Pons (tissue), 1 donor: Measurements from ENCODE around the gene C19orf12.

Experiments used
- DNase-seq: peaks from one replicate; pipeline ENCODE4 v3.0.0-alpha.2; 2016; ENCODE audit warnings: low spot score

The C19orf12 gene

GRCh38 chr19:29695765-29696564, 19.1 kb downstream of the C19orf12 start:
- DNase-seq: no peak

- DNase-seq: peak; percentile 94
These were observed 20.1 kb downstream of the C19orf12 start for GRCh38 chr19:29694669-29695627.

GRCh38 chr19:29694161-29694560, 20.9 kb downstream of the C19orf12 start:
- no peak for DNase-seq

- no peak for DNase-seq
These were observed 24.2 kb downstream of the C19orf12 start for GRCh38 chr19:29690842-29691241.

- DNase-seq: no peak
These were observed 26.9 kb downstream of the C19orf12 start for GRCh38 chr19:29687897-29688728.

- no peak for DNase-seq
These were observed 27.7 kb downstream of the C19orf12 start for GRCh38 chr19:29687244-29687896.

GRCh38 chr19:29686285-29686805, 28.7 kb downstream of the C19orf12 start:
- no peak for DNase-seq

- no peak for DNase-seq
These were observed 29.7 kb downstream of the C19orf12 start for GRCh38 chr19:29685326-29685725.

GRCh38 chr19:29683009-29683408, 32.1 kb downstream of the C19orf12 start:
- peak; percentile 98 for DNase-seq

- DNase-seq: peak; percentile 46
These were observed 32.7 kb downstream of the C19orf12 start for GRCh38 chr19:29682236-29682895.

GRCh38 chr19:29681422-29682235, 33.4 kb downstream of the C19orf12 start:
- no peak for DNase-seq

GRCh38 chr19:29680937-29681336, 34.1 kb downstream of the C19orf12 start:
- no peak for DNase-seq

GRCh38 chr19:29680447-29680846, 34.6 kb downstream of the C19orf12 start:
- no peak for DNase-seq

GRCh38 chr19:29679598-29680210, 35.4 kb downstream of the C19orf12 start:
- DNase-seq: no peak

- peak; percentile 37 for DNase-seq
These were observed 36.5 kb downstream of the C19orf12 start for GRCh38 chr19:29678484-29679106.

GRCh38 chr19:29677001-29677817, 37.9 kb downstream of the C19orf12 start:
- DNase-seq: no peak

- peak; percentile 29 for DNase-seq
These were observed 38.5 kb downstream of the C19orf12 start for GRCh38 chr19:29676586-29676985.

GRCh38 chr19:29675650-29676186, 39.3 kb downstream of the C19orf12 start:
- DNase-seq: peak; percentile 92
